ENCODE measurements around the gene PPP1R37. TPM values are rescaled to one million over a fixed set of nuclear protein-coding genes. Genes with fewer than 3 reads are reported as not detected.

The PPP1R37 gene
- total RNA-seq, 1 experiment from 2014 or later, result 33.6 TPM

GRCh38 chr19:45059258-45059965, 33.6 kb upstream of the PPP1R37 start:
- no peak overlapping the region for H3K4ac ChIP-seq (ENCODE audit: low read depth, low read length)
- no peak overlapping the region for H2BK20ac ChIP-seq (ENCODE audit: low read depth, low read length, poor library complexity, severe bottlenecking)
- no peak overlapping the region for H3K27ac ChIP-seq (ENCODE audit: insufficient read length, low read depth, low read length)
- no peak overlapping the region for H3K56ac ChIP-seq (ENCODE audit: insufficient read length, low read depth, low read length)
- H3K4me1 ChIP-seq (ENCODE audit: insufficient read depth, low read length), result no peaks in the 10 kb centered on the region
- no peaks in the 10 kb centered on the region for H3K9me3 ChIP-seq (ENCODE audit: control insufficient read depth, low read depth, low read length)
- peaks cover 47 to 89% (median 87%) of the 10 kb centered on the region in 3 experiments for H3K36me3 Mint-ChIP-seq (ENCODE audit: insufficient read depth in 1 of 3, low read depth in 3 of 3)
- peak overlapping the region in 1 of 3 experiments; percentile 49; a peak in 1 of 7 replicates for H3K27ac Mint-ChIP-seq
- H3K23ac ChIP-seq (ENCODE audit: insufficient read length, low read depth, low read length), result no peak overlapping the region
- no peak overlapping the region for H4K8ac ChIP-seq (replicated peaks; ENCODE audit: insufficient read length, low read depth, low read length)
- peaks cover 5 to 6% of the 10 kb centered on the region in 2 experiments; a peak in 3 of 4 replicates for H3K4me1 Mint-ChIP-seq
- no peak overlapping the region for H2BK5ac ChIP-seq (ENCODE audit: insufficient read length, low read length)
- no peak overlapping the region for H2BK120ac ChIP-seq (ENCODE audit: low read depth, low read length, poor library complexity, severe bottlenecking)
- no peak overlapping the region for H3K14ac ChIP-seq (ENCODE audit: insufficient read depth, low read length)
- no peak overlapping the region for H3K4me2 ChIP-seq (ENCODE audit: insufficient read depth, insufficient read length, low read length)
- H3K27me3 ChIP-seq (ENCODE audit: insufficient read depth, low read length), result no peaks in the 10 kb centered on the region
- no peak overlapping the region for H3K18ac ChIP-seq (ENCODE audit: insufficient read length, low read depth, low read length)
- H2BK15ac ChIP-seq (ENCODE audit: low read depth, low read length), result no peak overlapping the region
- no CpG with 5 or more reads among the region's 16 CpGs for WGBS (ENCODE audit: extremely low coverage, insufficient read length, low lambda C conversion rate)
- H3K9ac ChIP-seq (ENCODE audit: extremely low read depth, insufficient read length, low read length), result no peak overlapping the region
- no peaks in the 10 kb centered on the region for H3K27me3 Mint-ChIP-seq (ENCODE audit: low read depth)
- H3K79me2 ChIP-seq (ENCODE audit: insufficient read depth, low read length), result no peaks in the 10 kb centered on the region
- no peaks in the 10 kb centered on the region for H4K20me1 ChIP-seq (ENCODE audit: control insufficient read depth, insufficient read depth, insufficient read length)
- H3K9me3 Mint-ChIP-seq, result no peaks in the 10 kb centered on the region
- no peak overlapping the region for H2AK5ac ChIP-seq (ENCODE audit: insufficient read length, low read length)
- H4K5ac ChIP-seq (ENCODE audit: insufficient read length, low read depth, low read length), result no peak overlapping the region
- no peak overlapping the region for H2AFZ ChIP-seq (ENCODE audit: low read length)
- no peaks in the 10 kb centered on the region for H3K79me1 ChIP-seq (ENCODE audit: insufficient read depth, low read depth, low read length, poor library complexity, severe bottlenecking)
- no peak overlapping the region for H4K91ac ChIP-seq (ENCODE audit: insufficient read length, low read depth, low read length)
- no peaks in the 10 kb centered on the region for H3K23me2 ChIP-seq (ENCODE audit: insufficient read length, low read depth, low read length, poor library complexity, severe bottlenecking)
- H3T11ph ChIP-seq (ENCODE audit: low read length), result no peak overlapping the region
- peak; percentile 87 for DNase-seq
- H2BK12ac ChIP-seq (ENCODE audit: insufficient read length, low read depth, low read length), result no peak overlapping the region
- TF ChIP-seq, protein P1, sequence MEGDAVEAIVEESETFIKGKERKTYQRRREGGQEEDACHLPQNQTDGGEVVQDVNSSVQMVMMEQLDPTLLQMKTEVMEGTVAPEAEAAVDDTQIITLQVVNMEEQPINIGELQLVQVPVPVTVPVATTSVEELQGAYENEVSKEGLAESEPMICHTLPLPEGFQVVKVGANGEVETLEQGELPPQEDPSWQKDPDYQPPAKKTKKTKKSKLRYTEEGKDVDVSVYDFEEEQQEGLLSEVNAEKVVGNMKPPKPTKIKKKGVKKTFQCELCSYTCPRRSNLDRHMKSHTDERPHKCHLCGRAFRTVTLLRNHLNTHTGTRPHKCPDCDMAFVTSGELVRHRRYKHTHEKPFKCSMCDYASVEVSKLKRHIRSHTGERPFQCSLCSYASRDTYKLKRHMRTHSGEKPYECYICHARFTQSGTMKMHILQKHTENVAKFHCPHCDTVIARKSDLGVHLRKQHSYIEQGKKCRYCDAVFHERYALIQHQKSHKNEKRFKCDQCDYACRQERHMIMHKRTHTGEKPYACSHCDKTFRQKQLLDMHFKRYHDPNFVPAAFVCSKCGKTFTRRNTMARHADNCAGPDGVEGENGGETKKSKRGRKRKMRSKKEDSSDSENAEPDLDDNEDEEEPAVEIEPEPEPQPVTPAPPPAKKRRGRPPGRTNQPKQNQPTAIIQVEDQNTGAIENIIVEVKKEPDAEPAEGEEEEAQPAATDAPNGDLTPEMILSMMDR (conservative IDR thresholded peaks at IDR 0.05), result peak; percentile 92
- no peak overlapping the region for H3K4me3 Mint-ChIP-seq

All from H9 (cell line).